Measurements from ENCODE around the gene VPS39.

The VPS39 gene

DNA sequence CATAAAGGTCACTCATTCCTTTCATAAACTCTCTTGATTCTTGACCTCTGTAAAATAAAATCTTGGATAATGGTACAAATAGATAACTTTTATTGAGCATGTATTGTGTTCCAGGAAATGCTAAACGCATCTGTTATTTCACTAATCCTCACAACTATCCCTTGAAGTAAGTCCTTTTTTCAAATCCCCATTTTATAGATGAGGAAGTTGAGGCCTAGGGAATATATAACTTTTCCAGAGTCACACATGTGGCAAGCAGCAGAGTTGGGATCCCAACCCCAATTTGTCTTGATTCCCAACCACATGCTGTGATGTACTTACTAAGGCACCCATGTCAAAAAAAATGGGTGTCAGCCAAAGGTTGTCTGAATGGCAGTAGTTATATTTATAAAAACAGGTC is 6.3 kb downstream of the VPS39 start:
- Histone ChIP-seq H3K4me2 (no peak overlapping the region), H4K20me1 (ENCODE audit: insufficient read depth) (no peaks in the 10 kb centered on the region), H3K4me1 (ENCODE audit: low read depth, poor library complexity, severe bottlenecking) (peaks cover 3% of the 10 kb centered on the region), H3K27me3 (ENCODE audit: insufficient read depth, low read depth) (no peaks in the 10 kb centered on the region), H3K36me3 (ENCODE audit: insufficient read depth) (no peaks in the 10 kb centered on the region), H3K9ac (no peak overlapping the region), H3K27ac (no peak overlapping the region), H3K79me2 (ENCODE audit: insufficient read depth, low read depth) (peaks cover 11% of the 10 kb centered on the region; the same call in 1 of the 2 replicates), H2AFZ (ENCODE audit: low read depth) (no peak overlapping the region), H3K4me3 (IDR thresholded peaks at IDR 0.05; ENCODE audit: insufficient read depth, low read depth, low read length) (no peak overlapping the region)
- TF ChIP-seq, protein P1, sequence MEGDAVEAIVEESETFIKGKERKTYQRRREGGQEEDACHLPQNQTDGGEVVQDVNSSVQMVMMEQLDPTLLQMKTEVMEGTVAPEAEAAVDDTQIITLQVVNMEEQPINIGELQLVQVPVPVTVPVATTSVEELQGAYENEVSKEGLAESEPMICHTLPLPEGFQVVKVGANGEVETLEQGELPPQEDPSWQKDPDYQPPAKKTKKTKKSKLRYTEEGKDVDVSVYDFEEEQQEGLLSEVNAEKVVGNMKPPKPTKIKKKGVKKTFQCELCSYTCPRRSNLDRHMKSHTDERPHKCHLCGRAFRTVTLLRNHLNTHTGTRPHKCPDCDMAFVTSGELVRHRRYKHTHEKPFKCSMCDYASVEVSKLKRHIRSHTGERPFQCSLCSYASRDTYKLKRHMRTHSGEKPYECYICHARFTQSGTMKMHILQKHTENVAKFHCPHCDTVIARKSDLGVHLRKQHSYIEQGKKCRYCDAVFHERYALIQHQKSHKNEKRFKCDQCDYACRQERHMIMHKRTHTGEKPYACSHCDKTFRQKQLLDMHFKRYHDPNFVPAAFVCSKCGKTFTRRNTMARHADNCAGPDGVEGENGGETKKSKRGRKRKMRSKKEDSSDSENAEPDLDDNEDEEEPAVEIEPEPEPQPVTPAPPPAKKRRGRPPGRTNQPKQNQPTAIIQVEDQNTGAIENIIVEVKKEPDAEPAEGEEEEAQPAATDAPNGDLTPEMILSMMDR (conservative IDR thresholded peaks at IDR 0.05; ENCODE audit: low read depth, low read length) = no peak

DNA sequence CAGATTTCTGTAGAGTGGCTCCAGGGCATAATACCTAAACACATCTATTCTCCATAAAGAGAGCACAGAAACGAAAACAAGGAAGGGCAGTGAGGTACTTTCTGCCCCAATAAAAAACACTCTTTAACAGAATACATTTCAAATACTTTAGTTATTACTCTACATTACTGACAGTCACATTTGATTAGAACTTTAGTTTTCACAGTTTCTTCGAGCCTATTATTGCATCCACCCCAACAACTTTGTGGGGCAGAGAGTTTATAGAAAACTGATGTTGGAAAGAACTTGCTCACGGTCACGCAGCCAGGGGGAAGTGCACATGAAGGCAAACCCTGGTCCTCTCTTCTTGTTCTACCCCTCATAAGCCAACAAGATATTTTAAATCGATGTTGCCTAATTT is 9.0 kb downstream of the VPS39 start:
- Histone ChIP-seq H3K4me3 (IDR thresholded peaks at IDR 0.05; ENCODE audit: insufficient read depth, low read depth, low read length) (no peak overlapping the region), H3K9ac (no peak overlapping the region), H3K27me3 (ENCODE audit: insufficient read depth, low read depth) (no peaks in the 10 kb centered on the region), H3K4me2 (no peak overlapping the region), H3K27ac (no peak overlapping the region), H3K79me2 (ENCODE audit: insufficient read depth, low read depth) (0 out of 2 replicates have a peak, but pooled peaks cover 4% of the 10 kb centered on the region), H2AFZ (ENCODE audit: low read depth) (no peak overlapping the region), H3K36me3 (ENCODE audit: insufficient read depth) (no peaks in the 10 kb centered on the region), H4K20me1 (ENCODE audit: insufficient read depth) (no peaks in the 10 kb centered on the region), H3K4me1 (ENCODE audit: low read depth, poor library complexity, severe bottlenecking) (no peaks in the 10 kb centered on the region)
- TF ChIP-seq, protein P1 (conservative IDR thresholded peaks at IDR 0.05; ENCODE audit: low read depth, low read length) = no peak

DNA sequence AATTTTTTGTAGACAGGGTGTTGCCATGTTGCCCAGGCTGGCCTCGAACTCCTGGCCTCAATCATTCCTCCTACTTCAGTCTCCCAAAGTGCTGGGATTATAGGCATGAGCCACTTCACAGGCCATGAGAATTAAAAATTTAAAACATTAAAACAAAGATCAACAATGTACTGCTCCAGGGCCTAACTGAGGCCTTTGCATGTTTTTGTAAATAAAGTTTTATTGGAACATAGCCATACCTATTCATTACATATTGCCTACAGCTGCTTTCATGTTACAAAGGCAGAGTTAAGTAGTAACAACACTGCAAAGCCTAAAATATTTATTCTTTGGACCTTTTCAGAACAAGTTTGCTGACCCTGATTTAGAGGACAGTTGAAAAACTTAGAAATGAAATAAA is 9.6 kb downstream of the VPS39 start:
- H3K4me2 ChIP-seq = no peak overlapping the region
- no peak overlapping the region for H3K4me3 ChIP-seq (IDR thresholded peaks at IDR 0.05; ENCODE audit: insufficient read depth, low read depth, low read length)
- H3K27me3 ChIP-seq (ENCODE audit: insufficient read depth, low read depth) = no peaks in the 10 kb centered on the region
- no peak overlapping the region for H3K27ac ChIP-seq
- no peaks in the 10 kb centered on the region for H3K4me1 ChIP-seq (ENCODE audit: low read depth, poor library complexity, severe bottlenecking)
- H3K79me2 ChIP-seq (ENCODE audit: insufficient read depth, low read depth) = 0 out of 2 replicates have a peak, but pooled peaks cover 4% of the 10 kb centered on the region
- no peaks in the 10 kb centered on the region for H4K20me1 ChIP-seq (ENCODE audit: insufficient read depth)
- no peak overlapping the region for H2AFZ ChIP-seq (ENCODE audit: low read depth)
- TF ChIP-seq, protein P1 (conservative IDR thresholded peaks at IDR 0.05; ENCODE audit: low read depth, low read length) = no peak
- H3K9ac ChIP-seq = no peak overlapping the region
- H3K36me3 ChIP-seq (ENCODE audit: insufficient read depth) = no peaks in the 10 kb centered on the region

DNA sequence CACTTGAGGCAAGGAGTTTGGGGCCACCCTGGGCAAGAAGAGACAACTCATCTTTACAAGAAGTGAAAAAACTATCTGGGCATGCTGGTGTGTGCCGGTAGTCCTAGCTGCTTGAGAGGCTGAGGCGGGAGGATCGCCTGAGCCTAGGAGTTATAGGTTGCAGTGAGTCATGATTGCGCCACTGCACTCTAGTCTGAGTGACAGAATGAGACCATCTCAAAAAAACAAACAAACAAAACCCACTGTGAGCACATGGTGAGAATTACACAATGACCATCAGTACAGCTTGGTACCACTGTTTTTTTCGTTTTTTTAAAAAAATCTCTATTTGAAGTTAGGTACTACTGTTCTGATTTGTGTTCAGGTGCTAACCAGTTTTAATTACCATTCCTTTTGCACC is 13.6 kb downstream of the VPS39 start:
- Histone ChIP-seq H4K20me1 (ENCODE audit: insufficient read depth) (no peaks in the 10 kb centered on the region), H2AFZ (ENCODE audit: low read depth) (no peak overlapping the region), H3K4me3 (IDR thresholded peaks at IDR 0.05; ENCODE audit: insufficient read depth, low read depth, low read length) (no peak overlapping the region), H3K4me2 (no peak overlapping the region), H3K4me1 (ENCODE audit: low read depth, poor library complexity, severe bottlenecking) (peaks cover 4% of the 10 kb centered on the region), H3K79me2 (ENCODE audit: insufficient read depth, low read depth) (no peaks in the 10 kb centered on the region), H3K27me3 (ENCODE audit: insufficient read depth, low read depth) (no peaks in the 10 kb centered on the region), H3K36me3 (ENCODE audit: insufficient read depth) (no peaks in the 10 kb centered on the region; the same call in 1 of the 2 replicates), H3K27ac (no peak overlapping the region), H3K9ac (no peak overlapping the region)
- TF ChIP-seq, protein P1 (conservative IDR thresholded peaks at IDR 0.05; ENCODE audit: low read depth, low read length) = no peak

Measured in KMS-11 (cell line).